OCI-LY7 (cell line): ENCODE measurements around the gene P3H2.

ENCODE experiments used
- CTCF ChIP-seq: fragments of 200-600 bp; sonication (generic); conservative IDR thresholded peaks from 2 replicates; pipeline ENCODE4 v1.5.1; 2014; ENCODE audit warnings: mild to moderate bottlenecking, antibody characterized with exemption, low read length, moderate library complexity, mixed read lengths
- EZH2phosphoT487 ChIP-seq: fragments of 200-600 bp; sonication (generic); IDR thresholded peaks from 2 replicates; pipeline ENCODE4 v1.6.1; 2018; ENCODE audit warnings: low read depth, borderline replicate concordance, mild to moderate bottlenecking, mixed run types, antibody characterized with exemption, low read length, moderate library complexity, mixed read lengths

- TF ChIP-seq CTCF: no peak
- TF ChIP-seq EZH2phosphoT487: no peak
These were observed 155.9 kb downstream of the P3H2 start for GRCh38 chr3:189964623-189965332.
